HCT116 (cell line): ENCODE data around the gene NLRP6. TPM values are rescaled to one million over a fixed set of nuclear protein-coding genes. Genes with fewer than 3 reads are reported as not detected.

Experiments
- ATAC-seq: fragments of 200-7000 bp; cut with Tn5 transposase; 2 replicates; pipeline ENCODE4 v1.9.1; 2020; ENCODE audit warnings: mild to moderate bottlenecking, moderate library complexity
- BruUV-seq: library from RNA; stranded (reverse); fragments of 400-500 nt; replicated peaks from 2 replicates; lab custom pipeline; 2021; lab: Mats Ljungman, UMichigan
- CTCF ChIA-PET: fragments of 300-600 bp; sonication (Branson Sonifier 250); formaldehyde crosslinking; loops from one replicate; lab custom pipeline; 2021; ENCODE audit warnings: antibody characterized with exemption; lab: Charles Lee
- POLR2A ChIA-PET: fragments of 300-600, 350-600 bp; sonication (Branson Sonifier 250); formaldehyde crosslinking; loops from one replicate; lab custom pipeline; 2021; ENCODE audit warnings: antibody characterized with exemption; lab: Charles Lee
- RAD21 ChIA-PET, 2 experiments: fragments of 300-600 bp; sonication (Branson Sonifier 250); formaldehyde crosslinking; loops; one replicate each; lab custom pipeline; 2023; ENCODE audit warnings: low total read pairs in 2 of 2; ENCODE audit not compliant: uncharacterized antibody in 2 of 2, unreplicated experiment in 2 of 2, low non-redundant PET in 1 of 2; lab: Charles Lee
- DNase-seq: peaks from one replicate; pipeline ENCODE4 v3.0.0-alpha.2; 2010; ENCODE audit warnings: low read depth, low spot score
- H2AFZ ChIP-seq: fragments of 200-600 bp; shearing (Covaris generic), sonication (generic); 2 replicates; pipeline ENCODE4 v1.6.1; 2017; ENCODE audit warnings: low read depth, mixed run types, mixed read lengths, antibody characterized with exemption, low read length; ENCODE audit not compliant: poor library complexity, severe bottlenecking
- H3K27ac ChIP-seq: 2 replicates; pipeline ENCODE4 v1.5.1; 2012; ENCODE audit warnings: low read depth, low read length
- H3K27me3 ChIP-seq: fragments of 200-600 bp; sonication (generic); 2 replicates; pipeline ENCODE4 v1.6.1; 2016; ENCODE audit warnings: mixed run types, low read length, mixed read lengths; ENCODE audit not compliant: insufficient read depth
- H3K36me3 ChIP-seq, 2 experiments: fragments of 200-500 bp in 1 of 2; fragments of 200-600 bp in 1 of 2; sonication (Bioruptor generic) in 1 of 2; sonication (generic) in 1 of 2; 2 replicates each; pipeline versions ENCODE4 v1.5.1 to v1.6.1; 2014 to 2016; ENCODE audit warnings: low read length in 2 of 2, inconsistent platforms in 1 of 2, mixed read lengths in 1 of 2, mixed run types in 1 of 2; ENCODE audit not compliant: insufficient read depth in 2 of 2, control insufficient read depth in 1 of 2
- H3K4me1 ChIP-seq, 2 experiments: fragments of 200-600 bp in 1 of 2; sonication (generic) in 1 of 2; 2 replicates each; pipeline versions ENCODE4 v1.5.1 to v1.6.1; 2012 to 2017; ENCODE audit warnings: low read length in 2 of 2, inconsistent platforms in 1 of 2, mild to moderate bottlenecking in 1 of 2, mixed read lengths in 1 of 2, mixed run types in 1 of 2, moderate library complexity in 1 of 2; ENCODE audit not compliant: insufficient read depth in 2 of 2, control insufficient read depth in 1 of 2
- H3K4me2 ChIP-seq: fragments of 200-600 bp; sonication (generic); 2 replicates; pipeline ENCODE4 v1.6.1; 2017; ENCODE audit warnings: mixed run types, low read length, mixed read lengths
- H3K4me3 ChIP-seq, 2 experiments: fragments of 200-600 bp in 1 of 2; sonication (generic) in 1 of 2; replicated peaks in 1 of 2; 2 replicates each; pipeline ENCODE4 v1.5.1; 2011 to 2016; ENCODE audit warnings: low read length in 2 of 2, control low read depth in 1 of 2, low read depth in 1 of 2, mild to moderate bottlenecking in 1 of 2, mixed read lengths in 1 of 2, mixed run types in 1 of 2
- H3K79me2 ChIP-seq: fragments of 200-600 bp; sonication (generic); 2 replicates; pipeline ENCODE4 v1.6.1; 2017; ENCODE audit warnings: mild to moderate bottlenecking, mixed run types, low read length, moderate library complexity, mixed read lengths; ENCODE audit not compliant: insufficient read depth
- H3K9ac ChIP-seq: fragments of 200-600 bp; sonication (generic); 2 replicates; pipeline ENCODE4 v1.6.1; 2016; ENCODE audit warnings: low read length, mixed read lengths
- H3K9me2 ChIP-seq: fragments of 200-600 bp; sonication (generic), shearing (Covaris generic); 2 replicates; pipeline ENCODE4 v1.6.1; 2017; ENCODE audit warnings: mixed run types, mild to moderate bottlenecking, moderate library complexity; ENCODE audit not compliant: insufficient read depth
- H3K9me3 ChIP-seq, 2 experiments: fragments of 200-500 bp in 1 of 2; fragments of 200-600 bp in 1 of 2; sonication (Bioruptor generic) in 1 of 2; sonication (generic) in 1 of 2; 2 replicates each; pipeline ENCODE4 v1.6.1; 2014 to 2017; ENCODE audit warnings: low read length in 2 of 2, mixed read lengths in 2 of 2, inconsistent platforms in 1 of 2, low read depth in 1 of 2, mild to moderate bottlenecking in 1 of 2, mixed run types in 1 of 2, moderate library complexity in 1 of 2; ENCODE audit not compliant: control insufficient read depth in 1 of 2, insufficient read depth in 1 of 2
- H4K20me1 ChIP-seq: fragments of 200-600 bp; sonication (generic), shearing (Covaris generic); 2 replicates; pipeline ENCODE4 v1.6.1; 2017; ENCODE audit warnings: mixed run types, mild to moderate bottlenecking, moderate library complexity; ENCODE audit not compliant: insufficient read depth
- CBX3 ChIP-seq: IDR thresholded peaks from 2 replicates; pipeline ENCODE4 v1.6.1; 2012; ENCODE audit warnings: low read depth
- EZH2 ChIP-seq: fragments of 200-600 bp; sonication (generic); IDR thresholded peaks from 2 replicates; pipeline ENCODE4 v1.6.1; 2017; ENCODE audit warnings: antibody characterized with exemption, mixed run types
- EZH2phosphoT487 ChIP-seq: fragments of 200-600 bp; IDR thresholded peaks from 2 replicates; pipeline ENCODE4 v1.6.1; 2018; ENCODE audit warnings: antibody characterized with exemption, borderline replicate concordance
- FOSL1 ChIP-seq: IDR thresholded peaks from 2 replicates; pipeline ENCODE4 v1.6.1; 2012; ENCODE audit warnings: low read depth
- JUND ChIP-seq: IDR thresholded peaks from 2 replicates; pipeline ENCODE4 v1.6.1; 2012
- RAD21 ChIP-seq: IDR thresholded peaks from 2 replicates; pipeline ENCODE4 v1.6.1; 2012; ENCODE audit warnings: low read depth, mild to moderate bottlenecking
- SIN3A ChIP-seq: IDR thresholded peaks from 2 replicates; pipeline ENCODE4 v1.6.1; 2012; ENCODE audit warnings: low read depth
- SP1 ChIP-seq: IDR thresholded peaks from 2 replicates; pipeline ENCODE4 v1.6.1; 2012; ENCODE audit warnings: low read depth
- SRF ChIP-seq: IDR thresholded peaks from 2 replicates; pipeline ENCODE4 v1.6.1; 2012; ENCODE audit warnings: low read depth
- intact Hi-C: fragments of 100-400 bp; cut with micrococcal nuclease; formaldehyde crosslinking; loops from 2 replicates; pipeline ENCODE4 v1.10.0; 2022
- total RNA-seq: library from RNA; stranded (reverse); gene quantifications from one replicate; pipeline ENCODE4 v1.2.1, GENCODE V29; 2021; ENCODE audit not compliant: unreplicated experiment
- TF ChIP-seq, protein P1 (sequence below), 3 experiments: fragments of 200-600 bp in 1 of 3; sonication (generic) in 1 of 3; IDR thresholded peaks in 2 of 3; conservative IDR thresholded peaks in 1 of 3; 2 replicates each; pipeline ENCODE4 v1.5.1; 2012 to 2017; ENCODE audit warnings: low read depth in 2 of 3, low read length in 2 of 3, antibody characterized with exemption in 1 of 3, borderline replicate concordance in 1 of 3, control low read depth in 1 of 3, mild to moderate bottlenecking in 1 of 3, mixed read lengths in 1 of 3, mixed run types in 1 of 3, moderate library complexity in 1 of 3; ENCODE audit not compliant: insufficient read depth in 1 of 3

NLRP6 gene
- total RNA-seq, 1 experiment from 2014 or later: not detected

DNA sequence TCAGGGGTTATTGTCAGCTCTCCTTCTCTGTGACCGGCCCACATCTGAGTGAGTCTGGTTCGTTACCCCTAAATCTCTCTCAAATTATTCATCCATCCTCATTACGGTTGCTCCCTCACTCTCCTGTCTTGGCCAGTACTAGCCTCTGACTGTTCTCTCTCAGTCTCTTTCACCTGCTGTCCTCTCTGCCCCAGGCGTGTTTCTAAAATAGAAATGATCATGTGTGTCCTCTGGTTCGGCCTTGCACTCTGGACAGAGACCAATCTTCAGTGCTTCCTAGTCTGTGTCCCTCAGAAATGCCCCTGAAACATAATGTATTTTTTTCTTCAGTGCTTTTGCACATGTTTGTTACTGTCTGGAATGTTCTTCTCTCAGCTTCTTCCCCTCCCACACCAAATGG, 36.6 kb upstream of the NLRP6 start:
- ATAC-seq (no peak), DNase-seq (no peak)
- ChIA-PET RAD21 (no interaction called here), POLR2A (no interaction called here), CTCF (no interaction called here)
- Histone ChIP-seq H2AFZ (no peak overlapping the region), H3K4me3 (no peak overlapping the region), H3K4me1 (peaks cover 6 to 10% of the 10 kb centered on the region in 2 experiments; a peak in 3 of 4 replicates), H3K27me3 (no peaks in the 10 kb centered on the region), H3K9me2 (no peaks in the 10 kb centered on the region), H3K9ac (no peak overlapping the region), H3K79me2 (peaks cover 79% of the 10 kb centered on the region), H3K36me3 (peaks cover 44 to 62% of the 10 kb centered on the region in 2 experiments), H4K20me1 (0 out of 2 replicates have a peak, but pooled peaks cover 5% of the 10 kb centered on the region), H3K4me2 (no peak overlapping the region), H3K9me3 (no peaks in the 10 kb centered on the region), H3K27ac (no peak overlapping the region)
- no TSS peak for BruUV-seq
- intact Hi-C loops: no loop called here
- no peak for TF ChIP-seq FOSL1
- TF ChIP-seq JUND: no peak
- no peak for TF ChIP-seq EZH2
- TF ChIP-seq, protein P1, sequence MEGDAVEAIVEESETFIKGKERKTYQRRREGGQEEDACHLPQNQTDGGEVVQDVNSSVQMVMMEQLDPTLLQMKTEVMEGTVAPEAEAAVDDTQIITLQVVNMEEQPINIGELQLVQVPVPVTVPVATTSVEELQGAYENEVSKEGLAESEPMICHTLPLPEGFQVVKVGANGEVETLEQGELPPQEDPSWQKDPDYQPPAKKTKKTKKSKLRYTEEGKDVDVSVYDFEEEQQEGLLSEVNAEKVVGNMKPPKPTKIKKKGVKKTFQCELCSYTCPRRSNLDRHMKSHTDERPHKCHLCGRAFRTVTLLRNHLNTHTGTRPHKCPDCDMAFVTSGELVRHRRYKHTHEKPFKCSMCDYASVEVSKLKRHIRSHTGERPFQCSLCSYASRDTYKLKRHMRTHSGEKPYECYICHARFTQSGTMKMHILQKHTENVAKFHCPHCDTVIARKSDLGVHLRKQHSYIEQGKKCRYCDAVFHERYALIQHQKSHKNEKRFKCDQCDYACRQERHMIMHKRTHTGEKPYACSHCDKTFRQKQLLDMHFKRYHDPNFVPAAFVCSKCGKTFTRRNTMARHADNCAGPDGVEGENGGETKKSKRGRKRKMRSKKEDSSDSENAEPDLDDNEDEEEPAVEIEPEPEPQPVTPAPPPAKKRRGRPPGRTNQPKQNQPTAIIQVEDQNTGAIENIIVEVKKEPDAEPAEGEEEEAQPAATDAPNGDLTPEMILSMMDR (IDR thresholded peaks at IDR 0.05 in 2 of 3, conservative IDR thresholded peaks at IDR 0.05 in 1 of 3; ENCODE audit: borderline replicate concordance in 1 of 3, insufficient read depth in 1 of 3, low read depth in 2 of 3, low read length in 2 of 3): no peak
- no peak for TF ChIP-seq CBX3
- no peak for TF ChIP-seq SIN3A
- no peak for TF ChIP-seq EZH2phosphoT487

GRCh38 chr11:244376-244775, 33.8 kb upstream of the NLRP6 start:
- TF ChIP-seq FOSL1: no peak
- TF ChIP-seq SRF: no peak
- no peak for TF ChIP-seq SP1
- TF ChIP-seq RAD21: no peak
- intact Hi-C loops: no loop called here
- H3K27ac ChIP-seq: no peak overlapping the region
- H3K9me3 ChIP-seq: no peaks in the 10 kb centered on the region
- DNase-seq (no peak), ATAC-seq (no peak)
- no peaks in the 10 kb centered on the region for H3K9me2 ChIP-seq
- no peak overlapping the region for H3K4me2 ChIP-seq
- no peak overlapping the region for H3K4me3 ChIP-seq
- H3K4me1 ChIP-seq: no peaks in the 10 kb centered on the region
- H3K27me3 ChIP-seq: no peaks in the 10 kb centered on the region
- no peak overlapping the region for H2AFZ ChIP-seq
- ChIA-PET RAD21 (no interaction called here), CTCF (no interaction called here), POLR2A (no interaction called here)
- H3K9ac ChIP-seq: no peak overlapping the region
- BruUV-seq: no TSS peak
- H3K79me2 ChIP-seq: peaks cover 53% of the 10 kb centered on the region
- H4K20me1 ChIP-seq: 0 out of 2 replicates have a peak, but pooled peaks cover 5% of the 10 kb centered on the region
- H3K36me3 ChIP-seq: peaks cover 66 to 84% of the 10 kb centered on the region in 2 experiments
